Ovary (tissue), 3 donors: ENCODE measurements around the gene OR2AT4.

Experiments
- POLR2A ChIP-seq: fragments of 450-650 bp; IDR thresholded peaks from one replicate; pipeline ENCODE4 v1.6.1; 2017; ENCODE audit warnings: antibody characterized with exemption, mild to moderate bottlenecking, moderate library complexity
- TF ChIP-seq, protein P1 (sequence below), 3 donors: fragments of 450-650 bp in 2 of 3; fragments of 200-600 bp in 1 of 3; IDR thresholded peaks; one replicate each; pipeline versions ENCODE4 v1.5.1 to v1.8.0; 2016 to 2022; ENCODE audit warnings: antibody characterized with exemption in 3 of 3, mild to moderate bottlenecking in 1 of 3
- donor health status: DM: no; HTN: no; CAD: no.

DNA sequence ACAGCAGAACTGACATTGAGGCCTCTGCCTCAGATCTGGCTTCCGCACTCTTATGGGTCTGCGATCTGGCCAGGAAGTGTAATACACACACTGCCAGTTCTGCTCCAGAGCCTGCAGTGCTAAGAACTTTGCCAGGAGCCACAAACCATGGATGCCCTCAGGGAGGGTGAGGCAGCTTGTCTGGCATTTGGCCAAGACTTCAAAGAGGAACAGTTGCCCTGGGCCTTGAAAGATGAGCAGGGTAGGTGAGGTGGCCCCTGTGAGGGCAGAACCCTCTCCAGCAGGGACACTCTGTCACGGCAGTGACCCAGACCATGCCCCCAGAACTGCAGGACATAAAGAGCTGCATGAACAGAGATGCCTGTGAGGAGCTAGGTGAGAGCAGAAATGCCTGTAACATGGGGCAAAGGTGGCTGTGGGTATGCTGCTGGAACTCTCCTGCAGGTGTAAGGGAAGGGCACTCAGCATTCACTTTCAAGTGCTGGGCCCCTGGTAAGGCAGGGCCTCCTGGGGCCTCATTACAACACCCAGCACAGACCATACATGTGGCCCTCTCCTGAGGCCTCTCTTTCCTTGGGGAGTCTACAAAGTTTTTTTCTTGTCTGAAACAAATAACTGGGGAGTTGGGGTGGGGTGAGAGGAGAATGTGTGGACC is 60.6 kb downstream of the OR2AT4 start:
- TF ChIP-seq, protein P1, sequence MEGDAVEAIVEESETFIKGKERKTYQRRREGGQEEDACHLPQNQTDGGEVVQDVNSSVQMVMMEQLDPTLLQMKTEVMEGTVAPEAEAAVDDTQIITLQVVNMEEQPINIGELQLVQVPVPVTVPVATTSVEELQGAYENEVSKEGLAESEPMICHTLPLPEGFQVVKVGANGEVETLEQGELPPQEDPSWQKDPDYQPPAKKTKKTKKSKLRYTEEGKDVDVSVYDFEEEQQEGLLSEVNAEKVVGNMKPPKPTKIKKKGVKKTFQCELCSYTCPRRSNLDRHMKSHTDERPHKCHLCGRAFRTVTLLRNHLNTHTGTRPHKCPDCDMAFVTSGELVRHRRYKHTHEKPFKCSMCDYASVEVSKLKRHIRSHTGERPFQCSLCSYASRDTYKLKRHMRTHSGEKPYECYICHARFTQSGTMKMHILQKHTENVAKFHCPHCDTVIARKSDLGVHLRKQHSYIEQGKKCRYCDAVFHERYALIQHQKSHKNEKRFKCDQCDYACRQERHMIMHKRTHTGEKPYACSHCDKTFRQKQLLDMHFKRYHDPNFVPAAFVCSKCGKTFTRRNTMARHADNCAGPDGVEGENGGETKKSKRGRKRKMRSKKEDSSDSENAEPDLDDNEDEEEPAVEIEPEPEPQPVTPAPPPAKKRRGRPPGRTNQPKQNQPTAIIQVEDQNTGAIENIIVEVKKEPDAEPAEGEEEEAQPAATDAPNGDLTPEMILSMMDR (IDR thresholded peaks at IDR 0.05), result no peak
- no peak for TF ChIP-seq POLR2A
